RWPE2 (cell line): ENCODE measurements around the gene ERICH6B.

Experiments
- ATAC-seq: fragments of 200-7000 bp; cut with Tn5 transposase; 3 replicates; pipeline ENCODE4 v1.9.1; 2021; ENCODE audit warnings: low read depth
- DNase-seq: peaks from one replicate; pipeline ENCODE4 v3.0.0-alpha.2; 2020; ENCODE audit warnings: low spot score
- H3K27ac ChIP-seq: fragments of 450-650 bp; 2 replicates; pipeline ENCODE4 v1.5.1; 2017; ENCODE audit warnings: mild to moderate bottlenecking; ENCODE audit not compliant: poor library complexity, severe bottlenecking
- H3K27me3 ChIP-seq: fragments of 250-450 bp; sonication (Bioruptor Pico); 2 replicates; pipeline ENCODE4 v1.5.1; 2021; ENCODE audit warnings: mild to moderate bottlenecking, moderate library complexity; ENCODE audit not compliant: insufficient read depth, poor library complexity, severe bottlenecking
- H3K36me3 ChIP-seq: fragments of 250-450 bp; sonication (Bioruptor Pico); 2 replicates; pipeline ENCODE4 v1.5.1; 2020; ENCODE audit warnings: low read depth, mild to moderate bottlenecking, moderate library complexity
- H3K4me1 ChIP-seq: fragments of 250-450 bp; sonication (Bioruptor Pico); 2 replicates; pipeline ENCODE4 v1.5.1; 2021; ENCODE audit warnings: mild to moderate bottlenecking, moderate library complexity; ENCODE audit not compliant: insufficient read depth, poor library complexity, severe bottlenecking
- H3K4me3 ChIP-seq: fragments of 250-450 bp; sonication (Bioruptor Pico); 2 replicates; pipeline ENCODE4 v1.5.1; 2021; ENCODE audit warnings: mild to moderate bottlenecking, moderate library complexity; ENCODE audit not compliant: severe bottlenecking
- H3K9me3 ChIP-seq: fragments of 250-450 bp; sonication (Bioruptor Pico); 2 replicates; pipeline ENCODE4 v1.5.1; 2021; ENCODE audit warnings: mild to moderate bottlenecking, moderate library complexity; ENCODE audit not compliant: severe bottlenecking
- TF ChIP-seq, protein P1 (sequence below): fragments of 450-650 bp; IDR thresholded peaks from one replicate; pipeline ENCODE4 v1.5.1; 2017; ENCODE audit warnings: mild to moderate bottlenecking, moderate library complexity; ENCODE audit not compliant: poor library complexity, severe bottlenecking

ERICH6B gene

DNA sequence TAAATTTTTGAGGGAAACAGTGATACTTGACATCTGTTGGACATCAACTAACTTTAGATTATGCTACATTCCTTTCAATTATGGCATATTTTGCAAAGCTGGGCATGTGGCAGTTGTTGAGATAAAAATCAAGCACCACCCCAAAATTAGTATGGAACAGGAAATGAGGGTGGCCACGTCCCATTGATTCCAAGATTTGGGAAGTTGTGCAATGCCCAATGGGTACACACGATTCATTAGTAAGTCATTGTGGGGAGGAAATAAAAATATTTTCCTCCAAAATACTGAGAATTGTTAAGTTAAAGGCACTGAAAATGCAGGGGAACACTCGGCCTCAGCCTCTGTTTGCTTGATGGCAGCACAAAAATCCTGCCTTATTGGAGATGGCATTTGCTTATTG, 7.6 kb downstream of the ERICH6B start:
- no peaks in the 10 kb centered on the region for H3K9me3 ChIP-seq
- no peaks in the 10 kb centered on the region for H3K36me3 ChIP-seq
- H3K27ac ChIP-seq = no peak overlapping the region
- H3K4me3 ChIP-seq = no peak overlapping the region
- no peaks in the 10 kb centered on the region for H3K4me1 ChIP-seq
- peaks cover 13% of the 10 kb centered on the region for H3K27me3 ChIP-seq
- ATAC-seq (no peak), DNase-seq (no peak)
- TF ChIP-seq, protein P1, sequence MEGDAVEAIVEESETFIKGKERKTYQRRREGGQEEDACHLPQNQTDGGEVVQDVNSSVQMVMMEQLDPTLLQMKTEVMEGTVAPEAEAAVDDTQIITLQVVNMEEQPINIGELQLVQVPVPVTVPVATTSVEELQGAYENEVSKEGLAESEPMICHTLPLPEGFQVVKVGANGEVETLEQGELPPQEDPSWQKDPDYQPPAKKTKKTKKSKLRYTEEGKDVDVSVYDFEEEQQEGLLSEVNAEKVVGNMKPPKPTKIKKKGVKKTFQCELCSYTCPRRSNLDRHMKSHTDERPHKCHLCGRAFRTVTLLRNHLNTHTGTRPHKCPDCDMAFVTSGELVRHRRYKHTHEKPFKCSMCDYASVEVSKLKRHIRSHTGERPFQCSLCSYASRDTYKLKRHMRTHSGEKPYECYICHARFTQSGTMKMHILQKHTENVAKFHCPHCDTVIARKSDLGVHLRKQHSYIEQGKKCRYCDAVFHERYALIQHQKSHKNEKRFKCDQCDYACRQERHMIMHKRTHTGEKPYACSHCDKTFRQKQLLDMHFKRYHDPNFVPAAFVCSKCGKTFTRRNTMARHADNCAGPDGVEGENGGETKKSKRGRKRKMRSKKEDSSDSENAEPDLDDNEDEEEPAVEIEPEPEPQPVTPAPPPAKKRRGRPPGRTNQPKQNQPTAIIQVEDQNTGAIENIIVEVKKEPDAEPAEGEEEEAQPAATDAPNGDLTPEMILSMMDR = no peak

DNA sequence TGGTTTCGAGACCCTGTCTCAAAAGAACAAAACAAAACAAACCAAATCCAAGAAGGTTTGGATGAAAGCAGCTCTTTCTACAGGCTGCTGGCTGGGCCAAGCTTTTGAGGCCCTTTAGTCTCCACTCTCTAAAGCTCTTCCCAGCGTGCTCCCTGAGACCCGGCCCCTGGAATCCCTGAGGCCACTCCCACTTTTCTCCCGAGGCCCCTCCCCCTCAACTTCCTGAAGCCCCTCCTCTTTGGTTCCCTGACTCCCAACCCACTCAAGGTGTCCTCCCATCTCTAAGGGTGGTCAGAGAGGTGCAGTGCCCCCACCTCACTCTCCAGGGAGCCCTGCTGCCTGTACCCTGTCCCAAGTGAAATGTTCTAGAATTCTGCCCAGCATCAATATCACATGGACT, 10.6 kb downstream of the ERICH6B start:
- TF ChIP-seq, protein P1 = no peak
- Histone ChIP-seq H3K27me3 (no peaks in the 10 kb centered on the region), H3K27ac (no peak overlapping the region), H3K36me3 (no peaks in the 10 kb centered on the region), H3K4me1 (no peaks in the 10 kb centered on the region), H3K4me3 (no peak overlapping the region), H3K9me3 (no peaks in the 10 kb centered on the region)
- no peak for ATAC-seq
- no peak for DNase-seq

DNA sequence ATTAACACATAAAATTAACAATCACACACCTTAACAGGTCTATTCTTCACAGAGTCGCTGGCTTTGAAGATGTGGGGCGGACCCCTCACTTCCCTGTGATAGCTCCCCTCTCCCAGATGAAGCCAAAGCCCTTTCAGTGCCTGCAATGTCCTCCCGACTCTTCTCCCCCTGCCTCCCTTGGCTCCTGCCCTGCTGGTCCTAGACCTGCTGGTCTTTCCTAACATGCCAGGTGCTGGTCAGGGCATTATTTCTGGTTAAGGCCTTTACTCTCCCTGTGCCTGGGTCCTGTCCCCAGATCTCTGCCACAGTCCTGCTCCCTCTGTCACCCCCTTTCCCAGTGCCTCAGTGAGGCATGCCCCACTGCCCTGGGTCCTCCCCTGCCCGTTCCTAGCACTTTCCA, 12.2 kb downstream of the ERICH6B start:
- H3K4me3 ChIP-seq = no peak overlapping the region
- no peak for ATAC-seq
- TF ChIP-seq, protein P1 = no peak
- DNase-seq = no peak
- H3K27ac ChIP-seq = no peak overlapping the region
- H3K36me3 ChIP-seq = no peaks in the 10 kb centered on the region
- no peaks in the 10 kb centered on the region for H3K9me3 ChIP-seq
- H3K4me1 ChIP-seq = no peaks in the 10 kb centered on the region
- no peaks in the 10 kb centered on the region for H3K27me3 ChIP-seq

DNA sequence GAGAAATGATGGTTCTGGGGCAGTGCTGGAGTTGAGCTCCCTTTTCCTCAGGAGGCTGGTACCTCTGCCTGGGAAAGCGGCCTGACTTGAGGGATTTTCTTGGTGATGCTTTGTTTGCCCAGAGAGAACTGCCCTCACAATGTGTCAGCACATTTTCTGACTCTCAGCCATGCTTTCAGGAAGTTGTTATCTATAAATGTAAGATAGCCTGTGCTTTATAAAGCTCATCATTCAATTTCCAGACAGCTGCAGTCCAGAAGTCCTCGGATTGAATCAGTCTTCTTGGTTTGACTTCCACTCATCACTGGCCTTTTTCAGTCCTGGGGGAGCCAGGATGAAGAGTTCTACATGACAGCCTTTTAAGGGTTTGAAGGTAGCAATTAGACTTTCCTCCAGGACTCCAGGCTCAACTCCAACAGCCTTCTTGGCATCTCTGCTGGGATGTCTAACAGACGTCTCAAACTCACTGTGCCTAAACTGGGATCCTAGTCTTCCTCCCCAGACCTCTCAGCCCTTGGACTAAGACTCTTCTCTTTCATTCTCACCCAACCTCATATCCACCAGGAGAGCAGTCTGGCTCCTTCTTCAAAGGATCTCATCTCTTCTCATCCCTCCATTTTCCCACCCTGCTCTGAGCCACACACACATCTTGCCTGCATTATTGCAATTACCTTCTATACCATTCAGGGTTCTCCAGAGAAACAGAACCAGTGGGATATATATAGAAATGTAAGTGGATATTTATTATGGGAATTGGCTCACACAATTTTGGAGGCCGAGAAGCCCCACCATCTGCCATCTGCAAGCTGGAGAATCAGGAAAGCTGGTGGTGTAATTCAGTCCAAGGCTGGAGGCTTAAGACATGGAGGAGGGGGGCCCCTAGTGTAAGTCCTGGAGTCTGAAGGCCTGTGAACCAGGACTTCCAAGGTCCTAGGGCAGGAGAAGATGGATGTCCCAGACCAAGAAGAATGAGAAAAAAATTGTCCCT, 13.1 kb downstream of the ERICH6B start:
- Histone ChIP-seq H3K4me3 (no peak overlapping the region), H3K9me3 (no peaks in the 10 kb centered on the region), H3K36me3 (no peaks in the 10 kb centered on the region), H3K27ac (no peak overlapping the region), H3K27me3 (no peaks in the 10 kb centered on the region), H3K4me1 (no peaks in the 10 kb centered on the region)
- ATAC-seq = no peak
- no peak for DNase-seq
- TF ChIP-seq, protein P1 = no peak

DNA sequence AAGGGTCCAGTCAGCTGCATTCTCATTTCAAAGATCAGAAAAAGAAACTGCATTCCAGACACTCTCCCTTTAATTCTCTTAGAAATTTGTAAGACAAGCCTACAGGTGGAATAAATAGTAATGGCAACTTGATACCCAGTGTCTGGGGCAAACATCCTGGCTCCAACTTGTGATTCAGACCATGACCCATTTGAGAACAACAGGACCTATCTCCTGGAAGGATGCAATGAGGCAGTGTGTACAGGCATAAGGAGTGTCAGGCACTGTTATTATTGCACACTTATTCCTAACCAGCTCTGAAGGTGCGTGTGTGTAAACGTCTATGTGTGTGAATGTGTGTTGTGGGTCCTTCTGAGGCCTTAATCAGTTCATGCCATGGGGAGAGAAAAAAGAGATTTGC, 13.9 kb downstream of the ERICH6B start:
- Histone ChIP-seq H3K27me3 (no peaks in the 10 kb centered on the region), H3K4me1 (no peaks in the 10 kb centered on the region), H3K4me3 (no peak overlapping the region), H3K27ac (no peak overlapping the region), H3K9me3 (no peaks in the 10 kb centered on the region), H3K36me3 (no peaks in the 10 kb centered on the region)
- TF ChIP-seq, protein P1 = no peak
- DNase-seq = no peak
- no peak for ATAC-seq
